CD4-positive, alpha-beta T cell (primary cell): ENCODE measurements around the gene ERFE. TPM values are rescaled to one million over a fixed set of nuclear protein-coding genes. Genes with fewer than 3 reads are reported as not detected.

Experiments used
- ATAC-seq: fragments of 200-7000 bp; cut with Tn5 transposase; one replicate; pipeline ENCODE4 v1.10.0; 2022; ENCODE audit warnings: mild to moderate bottlenecking; ENCODE audit not compliant: poor library complexity
- CTCF ChIA-PET: fragments of 350-600 bp; sonication (Branson Sonifier 250); formaldehyde crosslinking; loops from one replicate; lab custom pipeline; 2021; ENCODE audit warnings: antibody characterized with exemption, inconsistent platforms; lab: Charles Lee
- POLR2A ChIA-PET: fragments of 350-600 bp; sonication (Branson Sonifier 250); formaldehyde crosslinking; loops from one replicate; lab custom pipeline; 2021; ENCODE audit warnings: antibody characterized with exemption, inconsistent platforms; lab: Charles Lee
- DNase-seq, 14 experiments: peaks; one replicate each; pipeline ENCODE4 v3.0.0-alpha.2; 2013 to 2020; ENCODE audit warnings: mixed read lengths in 2 of 14
- H3K27ac ChIP-seq, 2 donors: one replicate each; pipeline versions ENCODE4 v1.5.1 to v1.7.0; 2013; ENCODE audit warnings: low read length in 2 of 2, low read depth in 1 of 2, mild to moderate bottlenecking in 1 of 2
- H3K27me3 ChIP-seq, 2 experiments: 1 replicate in 1 of 2; 2 replicates in 1 of 2; pipeline versions ENCODE4 v1.6.1 to v1.7.0; 2013; ENCODE audit warnings: low read length in 2 of 2, control low read depth in 1 of 2, mild to moderate bottlenecking in 1 of 2, moderate library complexity in 1 of 2; ENCODE audit not compliant: insufficient read depth in 2 of 2, control insufficient read depth in 1 of 2
- H3K36me3 ChIP-seq: one replicate; pipeline ENCODE4 v1.6.1; 2013; ENCODE audit warnings: low read length, control low read depth; ENCODE audit not compliant: insufficient read depth
- H3K4me1 ChIP-seq: one replicate; pipeline ENCODE4 v1.6.1; 2013; ENCODE audit warnings: low read length, control low read depth; ENCODE audit not compliant: insufficient read depth
- H3K4me3 ChIP-seq: one replicate; pipeline ENCODE4 v1.5.1; 2013; ENCODE audit warnings: mild to moderate bottlenecking, low read length, moderate library complexity
- H3K9me3 ChIP-seq, 2 experiments: 1 replicate in 1 of 2; 2 replicates in 1 of 2; pipeline versions ENCODE4 v1.6.1 to v1.7.0; 2013; ENCODE audit warnings: low read length in 2 of 2, mild to moderate bottlenecking in 2 of 2, control low read depth in 1 of 2, moderate library complexity in 1 of 2; ENCODE audit not compliant: control insufficient read depth in 1 of 2, insufficient read depth in 1 of 2
- H3K27ac Mint-ChIP-seq: one replicate; pipeline ENCODE4 v1.8.0; 2020; ENCODE audit warnings: mixed read lengths
- H3K27me3 Mint-ChIP-seq: one replicate; pipeline ENCODE4 v1.8.0; 2021; ENCODE audit warnings: mixed read lengths
- H3K36me3 Mint-ChIP-seq: one replicate; pipeline ENCODE4 v1.8.0; 2021; ENCODE audit warnings: low read depth, mixed read lengths
- H3K4me1 Mint-ChIP-seq: one replicate; pipeline ENCODE4 v1.8.0; 2021; ENCODE audit warnings: low read depth, mixed read lengths
- H3K4me3 Mint-ChIP-seq: one replicate; pipeline ENCODE4 v1.8.0; 2020; ENCODE audit warnings: mild to moderate bottlenecking, mixed read lengths
- H3K9me3 Mint-ChIP-seq: one replicate; pipeline ENCODE4 v1.8.0; 2020; ENCODE audit warnings: mixed read lengths
- CTCF ChIP-seq: fragments of 200-600 bp; IDR thresholded peaks from one replicate; pipeline ENCODE4 v1.8.0; 2022; ENCODE audit warnings: antibody characterized with exemption, mild to moderate bottlenecking
- intact Hi-C, 2 experiments: fragments of 100-400 bp; cut with DNase I in 1 of 2; cut with micrococcal nuclease in 1 of 2; formaldehyde crosslinking; loops; one replicate each; pipeline versions ENCODE4 v1.15.1 to v1.9.0; 2023 to 2025; cut with DNase I, micrococcal nuclease
- total RNA-seq, 174 experiments: library from RNA in 2 of 174; stranded (reverse) in 2 of 174; gene quantifications; one replicate each; pipeline ENCODE4 v1.2.3 and lab custom pipeline; 2021 to 2026

ERFE gene
- total RNA-seq, 2 experiments from 2014 or later: not detected

GRCh38 chr2:238151628-238152235 is 7.0 kb upstream of the ERFE start:
- ChIA-PET POLR2A (no interaction called here), CTCF (no interaction called here)
- Histone ChIP-seq H3K4me3 (no peak overlapping the region), H3K9me3 (no peaks in the 10 kb centered on the region), H3K27ac (no peak overlapping the region), H3K4me1 (no peaks in the 10 kb centered on the region), H3K36me3 (no peaks in the 10 kb centered on the region), H3K27me3 (no peaks in the 10 kb centered on the region)
- Mint-ChIP-seq H3K27ac (no peak overlapping the region), H3K27me3 (no peaks in the 10 kb centered on the region), H3K9me3 (no peaks in the 10 kb centered on the region), H3K36me3 (no peaks in the 10 kb centered on the region), H3K4me1 (no peaks in the 10 kb centered on the region), H3K4me3 (no peak overlapping the region)
- intact Hi-C loops: no loop called here
- no peak for DNase-seq
- no peak for ATAC-seq
- TF ChIP-seq CTCF: no peak

GRCh38 chr2:238152771-238153688 is 5.7 kb upstream of the ERFE start:
- ChIA-PET POLR2A (no interaction called here), CTCF (no interaction called here)
- H3K4me1 ChIP-seq: no peaks in the 10 kb centered on the region
- H3K27ac ChIP-seq: no peak overlapping the region
- no peak overlapping the region for H3K4me3 ChIP-seq
- Mint-ChIP-seq H3K4me1 (no peaks in the 10 kb centered on the region), H3K9me3 (no peaks in the 10 kb centered on the region), H3K36me3 (no peaks in the 10 kb centered on the region), H3K27ac (no peak overlapping the region), H3K27me3 (no peaks in the 10 kb centered on the region), H3K4me3 (no peak overlapping the region)
- H3K27me3 ChIP-seq: peaks cover 0 to under 1% of the 10 kb centered on the region in 2 experiments
- ATAC-seq (no peak), DNase-seq (no peak)
- no peak for TF ChIP-seq CTCF
- no peaks in the 10 kb centered on the region for H3K36me3 ChIP-seq
- intact Hi-C loops: no loop called here
- no peaks in the 10 kb centered on the region for H3K9me3 ChIP-seq

GRCh38 chr2:238154570-238154969 is 4.2 kb upstream of the ERFE start:
- peaks cover 5% of the 10 kb centered on the region for H3K27me3 Mint-ChIP-seq
- Histone ChIP-seq H3K4me1 (peaks cover 8% of the 10 kb centered on the region), H3K4me3 (no peak overlapping the region), H3K9me3 (no peaks in the 10 kb centered on the region), H3K27me3 (peaks cover 5 to 10% of the 10 kb centered on the region in 2 experiments), H3K27ac (no peak overlapping the region), H3K36me3 (no peaks in the 10 kb centered on the region)
- H3K4me1 Mint-ChIP-seq: peaks cover 5% of the 10 kb centered on the region
- H3K27ac Mint-ChIP-seq: no peak overlapping the region
- ATAC-seq (no peak), DNase-seq (no peak)
- CTCF ChIA-PET: no interaction called here
- H3K36me3 Mint-ChIP-seq: no peaks in the 10 kb centered on the region
- no peaks in the 10 kb centered on the region for H3K9me3 Mint-ChIP-seq
- no peak overlapping the region for H3K4me3 Mint-ChIP-seq
- POLR2A ChIA-PET: no interaction called here
- TF ChIP-seq CTCF: no peak
- intact Hi-C loops: no loop called here
